Right atrium auricular region (tissue), 2 donors: ENCODE data around the gene ARL8B. TPM values are rescaled to one million over a fixed set of nuclear protein-coding genes. Genes with fewer than 3 reads are reported as not detected.

Experiments used
- DNase-seq: peaks from one replicate; pipeline ENCODE4 v3.0.0-alpha.2; 2019; ENCODE audit warnings: low spot score
- H3K27ac ChIP-seq, 2 donors: fragments of 200-600 bp; sonication (generic); 1 replicate in 1 of 2; 2 replicates in 1 of 2; pipeline ENCODE4 v1.5.1; 2016 to 2019
- H3K27me3 ChIP-seq, 2 donors: fragments of 200-600 bp; sonication (generic); one replicate each; pipeline versions ENCODE4 v1.5.1 to v1.6.0; 2017 to 2019
- H3K36me3 ChIP-seq: fragments of 200-600 bp; sonication (generic); one replicate; pipeline ENCODE4 v1.5.1; 2016
- H3K4me1 ChIP-seq, 2 donors: fragments of 200-600 bp; sonication (generic); one replicate each; pipeline versions ENCODE4 v1.5.1 to v1.6.0; 2017 to 2019
- H3K4me3 ChIP-seq, 2 donors: fragments of 200-600 bp; sonication (generic); 1 replicate in 1 of 2; 2 replicates in 1 of 2; pipeline ENCODE4 v1.5.1; 2017 to 2019; ENCODE audit warnings: mild to moderate bottlenecking in 1 of 2, moderate library complexity in 1 of 2
- H3K9me3 ChIP-seq, 2 donors: fragments of 200-600 bp; sonication (generic); one replicate each; pipeline ENCODE4 v1.5.1; 2019
- CTCF ChIP-seq, 2 donors: fragments of 200-600 bp; sonication (generic); IDR thresholded peaks; one replicate each; pipeline ENCODE4 v1.5.1; 2019; ENCODE audit warnings: antibody characterized with exemption in 2 of 2
- total RNA-seq, 2 donors: library from RNA; depleted of rRNA; stranded (reverse); fragments of >200 nt; gene quantifications; one replicate each; pipeline ENCODE4 v1.1.0, GENCODE V29; 2016

ARL8B gene
- total RNA-seq, 2 donors from 2014 or later = 33.9 to 35.6 TPM

DNA sequence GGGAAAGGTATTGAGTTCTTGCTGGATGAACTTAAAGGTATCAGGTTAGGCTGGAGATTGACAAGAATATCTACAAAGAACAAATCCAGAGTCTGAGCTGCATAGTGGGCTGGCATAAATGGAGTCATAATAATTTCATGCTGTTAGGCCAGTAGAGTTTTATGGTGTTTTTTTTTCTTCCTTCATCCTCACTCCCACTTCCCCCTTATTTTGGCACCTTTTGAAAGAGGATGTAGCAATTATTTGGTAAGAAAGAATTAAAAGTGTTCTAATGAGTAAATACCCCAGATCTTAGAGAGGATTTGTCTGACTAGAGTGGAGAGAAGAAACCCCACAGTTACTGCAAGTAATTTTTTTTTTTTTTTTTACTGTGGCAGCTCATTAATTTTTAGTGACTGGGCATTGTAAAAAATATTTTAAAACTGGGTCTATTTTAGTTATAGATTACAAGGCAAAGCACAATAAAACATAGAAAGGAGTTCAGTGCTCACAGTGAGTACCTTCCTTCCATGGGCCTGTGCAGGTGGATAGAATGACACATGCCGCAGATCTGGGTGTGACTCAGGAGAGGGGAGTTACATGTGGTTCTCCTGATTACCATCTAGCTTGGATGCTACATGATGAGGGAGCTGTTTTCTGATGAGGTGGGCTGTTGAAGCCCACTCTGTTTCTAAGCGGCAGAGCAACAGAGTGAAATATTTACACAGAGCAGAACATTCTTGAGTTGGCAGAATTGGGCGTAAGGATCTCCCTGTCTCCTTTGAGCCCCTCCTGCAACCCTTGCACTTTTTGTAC lies 70.7 kb downstream of the ARL8B start:
- H3K4me1 ChIP-seq = peaks cover 0 to 40% of the 10 kb centered on the region in 2 donors
- no peaks in the 10 kb centered on the region for H3K9me3 ChIP-seq
- no peak for TF ChIP-seq CTCF (IDR thresholded peaks at IDR 0.05)
- no peak overlapping the region for H3K4me3 ChIP-seq
- no peak overlapping the region for H3K27ac ChIP-seq
- H3K27me3 ChIP-seq = no peaks in the 10 kb centered on the region
- peaks cover 9% of the 10 kb centered on the region for H3K36me3 ChIP-seq
- DNase-seq = no peak

DNA sequence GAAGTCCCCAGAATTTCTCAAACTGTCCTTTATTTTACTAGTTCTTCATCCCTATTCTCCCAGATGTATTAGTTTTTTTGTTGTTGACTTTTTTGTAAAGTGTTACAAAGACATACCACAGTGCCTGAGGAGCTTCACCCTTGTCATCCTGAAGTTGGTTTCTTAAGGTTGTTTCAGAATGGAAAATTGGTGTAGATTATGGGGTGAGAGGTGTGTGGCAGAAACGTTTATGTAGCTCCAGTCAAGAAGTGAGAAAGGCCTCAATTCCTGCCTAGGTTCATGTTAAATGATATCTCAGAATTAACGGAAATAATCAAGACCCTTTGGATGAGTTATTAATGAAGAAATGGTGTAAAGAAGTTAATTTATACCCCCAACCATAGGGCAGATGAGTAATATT lies 72.2 kb downstream of the ARL8B start:
- no peak for TF ChIP-seq CTCF (IDR thresholded peaks at IDR 0.05)
- H3K27ac ChIP-seq = peak overlapping the region in 1 of 2 donors; percentile 37
- H3K9me3 ChIP-seq = no peaks in the 10 kb centered on the region
- no peaks in the 10 kb centered on the region for H3K27me3 ChIP-seq
- DNase-seq = no peak
- peaks cover 0 to 31% of the 10 kb centered on the region in 2 donors for H3K4me1 ChIP-seq
- no peak overlapping the region for H3K4me3 ChIP-seq
- peaks cover 9% of the 10 kb centered on the region for H3K36me3 ChIP-seq

- DNase-seq = no peak
- Histone ChIP-seq H3K27me3 (no peaks in the 10 kb centered on the region), H3K4me3 (no peak overlapping the region), H3K27ac (peak overlapping the region in 1 of 2 donors; percentile 37), H3K36me3 (peaks cover 15% of the 10 kb centered on the region), H3K9me3 (no peaks in the 10 kb centered on the region), H3K4me1 (peaks cover 0 to 25% of the 10 kb centered on the region in 2 donors)
- no peak for TF ChIP-seq CTCF (IDR thresholded peaks at IDR 0.05)
Observed at GRCh38 chr3:5194801-5195509, 72.9 kb downstream of the ARL8B start.

- no peak for DNase-seq
- H3K27me3 ChIP-seq = no peaks in the 10 kb centered on the region
- peaks cover 22% of the 10 kb centered on the region for H3K36me3 ChIP-seq
- no peaks in the 10 kb centered on the region for H3K9me3 ChIP-seq
- H3K27ac ChIP-seq = no peak overlapping the region
- no peak for TF ChIP-seq CTCF (IDR thresholded peaks at IDR 0.05)
- H3K4me1 ChIP-seq = peaks cover 0 to 20% of the 10 kb centered on the region in 2 donors
- H3K4me3 ChIP-seq = no peak overlapping the region
Observed at GRCh38 chr3:5195605-5196004, 73.5 kb downstream of the ARL8B start.

- Histone ChIP-seq H3K27ac (no peak overlapping the region), H3K9me3 (no peaks in the 10 kb centered on the region), H3K4me1 (peaks cover 0 to 17% of the 10 kb centered on the region in 2 donors), H3K36me3 (peaks cover 34% of the 10 kb centered on the region), H3K27me3 (no peaks in the 10 kb centered on the region), H3K4me3 (no peak overlapping the region)
- no peak for TF ChIP-seq CTCF (IDR thresholded peaks at IDR 0.05)
- no peak for DNase-seq
Observed at GRCh38 chr3:5197022-5197421, 74.9 kb downstream of the ARL8B start.
